ENCODE data around the gene CCDC24. TPM values are rescaled to one million over a fixed set of nuclear protein-coding genes. Genes with fewer than 3 reads are reported as not detected.

The CCDC24 gene
- total and polyA plus RNA-seq, 9 donors: 1.1 to 23.3 (median 6.3) TPM

DNA sequence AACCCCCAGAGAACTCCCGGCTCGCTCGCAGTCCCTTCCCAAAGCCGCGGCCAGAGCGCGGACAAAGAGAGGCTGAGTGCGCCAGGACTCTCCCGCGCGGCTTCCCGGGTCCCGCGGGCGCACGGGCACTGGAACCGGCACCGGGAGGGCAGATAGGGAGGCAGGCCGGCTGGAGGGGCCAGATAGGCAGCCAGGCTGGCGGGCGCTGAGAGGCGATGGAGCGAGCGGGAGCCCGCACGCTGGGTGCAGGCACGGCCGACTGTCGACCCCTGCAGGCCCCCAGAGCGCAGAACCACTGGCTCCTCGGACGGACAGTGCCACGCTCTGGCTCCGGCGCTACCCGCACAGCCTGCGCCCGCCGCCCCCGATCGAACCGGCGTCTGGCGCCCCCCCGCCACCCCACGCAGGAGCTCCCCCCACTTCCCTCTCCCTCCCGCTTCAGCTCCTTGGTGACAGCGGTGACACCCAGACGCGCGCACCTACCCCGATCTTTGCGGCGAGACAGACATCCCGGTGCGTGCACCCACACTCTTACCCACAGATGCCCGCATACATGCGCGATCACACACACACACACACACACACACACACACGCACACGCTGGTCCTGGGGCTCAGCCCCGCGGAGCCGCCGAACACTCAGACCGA is 39.3 kb downstream of the CCDC24 start:
- intact Hi-C loops (cut with DNase I): no loop called here
- 0 to 1% (median 0%) methylated on average over 24 to 66 of the region's 66 CpGs for WGBS, 3 donors

DNA sequence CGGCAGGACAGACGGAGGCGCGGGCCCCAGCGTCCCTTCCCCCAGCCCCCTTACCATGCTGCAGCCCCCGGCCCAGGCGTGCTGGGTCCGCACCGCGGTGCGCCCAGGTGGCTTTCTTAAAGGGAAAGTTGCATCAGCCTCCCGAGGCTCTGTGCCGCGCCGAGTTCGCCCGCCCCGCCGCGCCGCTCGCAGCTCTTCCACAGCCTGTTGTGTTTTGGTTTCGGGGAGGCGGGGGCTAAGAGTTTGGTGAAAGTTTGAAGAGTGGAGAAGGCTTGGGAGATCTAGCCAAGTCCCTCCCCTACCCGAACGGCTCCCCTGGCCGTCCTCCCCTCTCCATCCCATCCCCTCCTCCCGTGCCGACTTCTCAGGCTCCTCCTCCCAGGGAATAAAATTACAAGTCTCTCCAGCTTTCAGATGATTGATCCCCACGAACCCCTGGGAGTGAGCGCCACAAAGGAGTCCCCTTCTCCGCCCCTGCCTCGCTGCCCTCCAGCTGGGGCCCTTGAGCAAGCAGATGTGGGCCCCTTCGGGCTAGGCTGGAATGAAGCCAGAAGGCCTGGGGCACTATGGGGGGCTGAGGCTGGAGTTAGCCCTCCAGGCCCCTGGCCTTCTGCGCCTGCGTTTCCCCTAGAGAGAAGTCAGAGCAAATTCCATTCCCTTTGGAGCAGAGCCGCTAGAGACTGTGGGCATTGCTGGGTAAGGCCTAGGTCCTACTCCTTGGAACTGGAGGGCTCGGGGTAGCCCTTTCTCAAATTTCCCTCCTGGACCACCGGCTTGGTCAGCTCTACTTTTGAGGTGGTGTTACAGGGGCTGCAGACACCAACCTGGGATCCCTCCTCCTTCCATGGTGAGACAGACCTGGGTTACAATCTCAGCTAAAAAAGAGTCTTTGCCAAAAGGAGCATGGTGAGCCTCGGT is 40.1 kb downstream of the CCDC24 start, which contains the start of gene SLC6A9:
Gene SLC6A9, minus strand, starts transcription at position 211 of the 918 bp plus-strand sequence. CDS start 7,185 bp downstream, outside the sequence.
- no peaks in the 10 kb centered on the region for H3K9me3 ChIP-seq
- H3K4me1 ChIP-seq (ENCODE audit: insufficient read depth): peaks cover 16% of the 10 kb centered on the region
- H3K4me3 ChIP-seq: peak within 1 kb of the TSS; percentile 63
- H3K27me3 ChIP-seq: no peaks in the 10 kb centered on the region
- 7 to 12% (median 8%) methylated on average over 40 of the region's 40 CpGs for WGBS, 3 donors
- no peak for TF ChIP-seq EP300 (IDR thresholded peaks at IDR 0.05)
- no peak for TF ChIP-seq POLR2A (IDR thresholded peaks at IDR 0.05)
- TF ChIP-seq, protein P1, sequence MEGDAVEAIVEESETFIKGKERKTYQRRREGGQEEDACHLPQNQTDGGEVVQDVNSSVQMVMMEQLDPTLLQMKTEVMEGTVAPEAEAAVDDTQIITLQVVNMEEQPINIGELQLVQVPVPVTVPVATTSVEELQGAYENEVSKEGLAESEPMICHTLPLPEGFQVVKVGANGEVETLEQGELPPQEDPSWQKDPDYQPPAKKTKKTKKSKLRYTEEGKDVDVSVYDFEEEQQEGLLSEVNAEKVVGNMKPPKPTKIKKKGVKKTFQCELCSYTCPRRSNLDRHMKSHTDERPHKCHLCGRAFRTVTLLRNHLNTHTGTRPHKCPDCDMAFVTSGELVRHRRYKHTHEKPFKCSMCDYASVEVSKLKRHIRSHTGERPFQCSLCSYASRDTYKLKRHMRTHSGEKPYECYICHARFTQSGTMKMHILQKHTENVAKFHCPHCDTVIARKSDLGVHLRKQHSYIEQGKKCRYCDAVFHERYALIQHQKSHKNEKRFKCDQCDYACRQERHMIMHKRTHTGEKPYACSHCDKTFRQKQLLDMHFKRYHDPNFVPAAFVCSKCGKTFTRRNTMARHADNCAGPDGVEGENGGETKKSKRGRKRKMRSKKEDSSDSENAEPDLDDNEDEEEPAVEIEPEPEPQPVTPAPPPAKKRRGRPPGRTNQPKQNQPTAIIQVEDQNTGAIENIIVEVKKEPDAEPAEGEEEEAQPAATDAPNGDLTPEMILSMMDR (IDR thresholded peaks at IDR 0.05): no peak
- no peaks in the 10 kb centered on the region for H3K36me3 ChIP-seq
- peak within 1 kb of the TSS; percentile 44 to 92 for H3K27ac ChIP-seq
- peak; percentile 63 to 74 (median 69) for DNase-seq
- intact Hi-C loops (cut with DNase I): no loop called here

More for the DNA sequence above, 39.3 kb downstream of the CCDC24 start:
- TF ChIP-seq, protein P1 (IDR thresholded peaks at IDR 0.05): no peak
- TF ChIP-seq EP300 (IDR thresholded peaks at IDR 0.05) (no peak), POLR2A (IDR thresholded peaks at IDR 0.05) (no peak)
- Histone ChIP-seq H3K4me1 (ENCODE audit: insufficient read depth) (peaks cover 10% of the 10 kb centered on the region), H3K36me3 (no peaks in the 10 kb centered on the region), H3K4me3 (peak overlapping the region; percentile 63), H3K27me3 (no peaks in the 10 kb centered on the region), H3K27ac (peak overlapping the region; percentile 44 to 92), H3K9me3 (no peaks in the 10 kb centered on the region)
- peak; percentile 32 to 66 (median 49) for DNase-seq

DNA sequence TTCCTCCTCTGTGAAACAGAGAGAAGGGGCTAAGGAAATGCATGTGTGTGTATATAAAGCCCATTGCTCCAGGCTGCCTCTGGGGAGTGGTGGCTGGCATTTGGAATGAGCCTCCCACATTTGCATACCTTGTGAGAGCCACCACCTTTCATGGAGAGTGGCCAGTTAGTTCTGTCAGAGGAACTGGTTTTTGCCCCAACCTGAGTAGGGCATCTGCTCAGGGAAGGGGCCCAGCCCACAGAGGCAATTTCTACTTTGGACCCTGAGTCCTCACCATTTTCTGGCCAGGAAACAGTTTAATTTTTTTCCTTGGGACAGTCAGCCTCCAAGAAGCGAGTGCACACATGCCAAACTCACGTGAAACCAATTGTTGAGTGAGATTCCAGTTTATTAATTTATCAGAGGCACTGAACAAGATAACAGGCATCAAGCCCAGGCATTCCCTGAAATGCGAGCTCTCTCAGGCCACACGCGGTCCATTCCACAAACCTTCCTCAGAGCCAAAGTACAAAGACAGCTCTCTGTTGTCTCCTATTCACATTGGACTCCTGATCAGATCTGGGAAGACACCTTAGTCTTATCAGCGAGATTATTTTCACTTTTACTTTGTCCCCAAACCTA is 40.9 kb downstream of the CCDC24 start:
- Histone ChIP-seq H3K4me3 (no peak overlapping the region), H3K27ac (no peak overlapping the region), H3K27me3 (no peaks in the 10 kb centered on the region), H3K9me3 (no peaks in the 10 kb centered on the region), H3K36me3 (no peaks in the 10 kb centered on the region), H3K4me1 (ENCODE audit: insufficient read depth) (peaks cover 16% of the 10 kb centered on the region)
- TF ChIP-seq EP300 (IDR thresholded peaks at IDR 0.05): no peak
- TF ChIP-seq, protein P1 (IDR thresholded peaks at IDR 0.05): no peak
- intact Hi-C loops (cut with DNase I): no loop called here
- 51 to 66% (median 59%) methylated on average over 6 of the region's 6 CpGs for WGBS, 3 donors
- DNase-seq: no peak

DNA sequence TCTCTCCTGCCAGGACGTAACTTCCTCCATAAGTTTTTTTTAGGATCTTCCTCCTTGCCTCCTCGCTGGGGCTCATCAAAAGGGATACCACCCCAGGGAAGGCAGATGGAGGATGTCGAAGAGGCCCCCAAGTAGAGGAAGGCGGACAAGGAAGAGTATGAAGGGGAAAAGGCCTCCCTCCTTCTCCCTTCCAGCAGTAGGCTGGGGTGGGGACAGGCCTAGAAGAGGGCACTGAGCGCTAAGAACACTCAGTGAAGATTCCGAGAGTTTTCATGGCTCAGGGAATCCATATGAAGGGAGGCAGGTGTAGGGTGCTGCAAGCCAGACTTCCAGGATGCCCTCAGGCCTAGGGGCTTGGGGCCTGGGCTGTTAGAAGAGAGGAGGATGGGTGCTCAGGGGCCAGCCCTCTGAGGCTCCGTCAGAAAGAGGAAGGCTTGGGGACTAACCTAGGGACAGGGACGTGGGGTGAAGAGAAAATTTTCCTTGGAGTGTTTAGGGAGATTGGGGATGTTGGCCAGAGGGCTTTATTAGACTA is 41.7 kb downstream of the CCDC24 start:
- peaks cover 16% of the 10 kb centered on the region for H3K4me1 ChIP-seq (ENCODE audit: insufficient read depth)
- no peak for DNase-seq
- 90 to 92% (median 92%) methylated on average over 8 of the region's 8 CpGs for WGBS, 3 donors

More for the DNA sequence above, 41.7 kb downstream of the CCDC24 start:
- H3K27ac ChIP-seq: no peak overlapping the region
- H3K9me3 ChIP-seq: no peaks in the 10 kb centered on the region
- TF ChIP-seq, protein P1 (IDR thresholded peaks at IDR 0.05): no peak
- no peak for TF ChIP-seq POLR2A (IDR thresholded peaks at IDR 0.05)
- no peak for TF ChIP-seq EP300 (IDR thresholded peaks at IDR 0.05)
- intact Hi-C loops (cut with DNase I): no loop called here
- H3K36me3 ChIP-seq: no peaks in the 10 kb centered on the region
- H3K27me3 ChIP-seq: no peaks in the 10 kb centered on the region
- no peak overlapping the region for H3K4me3 ChIP-seq

Data from ovary (tissue), 9 donors.